Measurements from ENCODE around the gene RPTOR.
A peak's percentile ranks its signal among the peaks of the same experiment; 100 is the strongest.

RPTOR gene

DNA sequence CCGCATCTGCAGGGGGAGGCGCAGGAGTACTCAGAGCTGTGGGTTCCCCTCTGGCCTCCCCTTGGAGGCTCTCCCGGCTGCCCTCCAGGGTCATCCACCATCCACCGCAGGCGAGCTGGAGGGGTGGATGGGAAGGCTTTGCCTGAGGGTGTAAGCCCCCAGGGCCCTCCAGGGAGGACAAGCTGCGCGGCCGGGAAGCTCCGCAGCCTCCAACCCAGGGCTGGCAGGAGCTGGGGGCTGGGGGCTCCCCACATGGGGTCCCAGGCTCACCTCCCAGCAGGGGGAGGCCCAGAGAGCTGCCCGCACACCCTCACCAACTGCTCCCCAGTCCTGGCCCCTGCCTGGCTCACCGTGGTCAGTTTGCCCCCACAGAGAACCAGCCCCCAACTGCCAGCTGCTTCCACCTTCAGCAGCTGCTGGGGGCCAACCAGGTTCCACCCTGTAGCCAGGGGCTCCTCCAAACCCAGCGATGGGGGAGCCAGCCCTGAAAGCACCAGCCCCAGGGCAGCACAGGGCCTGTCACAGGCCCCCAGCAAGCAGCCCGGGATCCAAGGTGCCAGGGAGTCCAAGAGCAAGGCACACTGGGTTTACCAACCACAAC is 427.2 kb downstream of the RPTOR start:
- no peak for DNase-seq

DNA sequence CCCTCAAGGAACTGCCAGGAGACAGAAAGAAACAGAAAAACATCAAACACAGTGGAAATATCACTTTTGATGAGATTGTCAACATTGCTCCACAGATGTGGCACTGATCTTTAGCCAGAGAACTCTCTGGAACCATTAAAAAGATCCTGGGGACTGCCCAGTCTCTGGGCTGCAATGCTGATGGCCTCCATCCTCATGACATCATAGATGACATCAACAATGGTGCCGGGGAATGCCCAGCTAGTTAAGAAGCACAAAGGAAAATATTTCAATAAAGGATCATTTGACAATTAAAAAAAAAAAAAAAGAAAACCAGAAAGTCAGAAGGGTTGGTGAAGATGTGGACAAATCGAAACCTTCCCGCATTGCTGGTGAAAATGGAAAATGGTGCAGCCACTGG is 432.1 kb downstream of the RPTOR start:
- DNase-seq = no peak

GRCh38 chr17:80977172-80977571 is 432.5 kb downstream of the RPTOR start:
- DNase-seq = no peak

DNA sequence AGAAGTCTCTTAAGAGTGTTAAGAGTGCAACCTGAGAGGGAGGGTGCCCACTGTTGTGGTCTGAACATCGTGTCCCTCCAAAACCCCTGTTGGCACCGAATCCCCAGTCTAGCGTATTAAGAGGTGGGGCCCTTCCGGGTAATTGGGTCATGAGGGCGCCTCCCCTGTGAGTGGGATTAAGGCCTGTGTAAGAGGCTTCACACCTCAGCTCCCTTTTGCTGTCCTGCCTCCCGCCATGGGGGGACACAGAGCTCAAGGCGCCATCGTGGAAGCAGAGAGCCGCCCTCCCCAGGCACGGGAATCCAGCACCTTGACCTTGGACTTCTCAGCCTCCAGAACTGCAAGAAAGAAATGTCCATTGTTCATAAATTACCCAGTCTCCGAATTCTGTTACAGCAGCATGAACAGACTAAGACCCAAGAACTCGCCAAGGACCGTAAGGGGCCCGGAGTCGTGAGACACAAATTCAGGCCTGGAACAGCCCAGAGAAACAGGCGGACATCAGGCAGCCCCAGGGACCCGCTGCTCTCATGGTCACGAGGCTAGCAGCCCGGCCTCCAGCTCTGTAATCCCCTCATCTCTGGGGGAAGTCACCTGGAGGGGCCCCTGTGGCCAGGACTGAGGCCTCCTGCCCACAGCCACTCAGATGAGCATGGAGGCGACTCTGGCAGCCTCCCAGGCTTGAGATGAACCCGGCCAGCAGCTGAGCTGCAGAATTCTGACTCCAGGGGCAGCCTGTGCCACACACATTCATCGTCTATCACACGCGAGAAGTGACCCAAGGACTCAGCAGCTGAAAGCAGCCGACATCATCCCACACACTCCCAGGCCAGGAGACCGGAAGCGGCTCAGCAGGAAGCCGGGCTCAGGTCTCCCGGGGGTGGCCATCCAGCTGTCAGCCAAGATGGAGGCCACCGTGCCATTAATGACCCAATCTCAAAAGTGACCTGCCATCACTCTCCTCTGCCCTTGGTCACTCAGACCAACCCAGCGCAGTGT is 434.2 kb downstream of the RPTOR start:
- DNase-seq = no peak

DNA sequence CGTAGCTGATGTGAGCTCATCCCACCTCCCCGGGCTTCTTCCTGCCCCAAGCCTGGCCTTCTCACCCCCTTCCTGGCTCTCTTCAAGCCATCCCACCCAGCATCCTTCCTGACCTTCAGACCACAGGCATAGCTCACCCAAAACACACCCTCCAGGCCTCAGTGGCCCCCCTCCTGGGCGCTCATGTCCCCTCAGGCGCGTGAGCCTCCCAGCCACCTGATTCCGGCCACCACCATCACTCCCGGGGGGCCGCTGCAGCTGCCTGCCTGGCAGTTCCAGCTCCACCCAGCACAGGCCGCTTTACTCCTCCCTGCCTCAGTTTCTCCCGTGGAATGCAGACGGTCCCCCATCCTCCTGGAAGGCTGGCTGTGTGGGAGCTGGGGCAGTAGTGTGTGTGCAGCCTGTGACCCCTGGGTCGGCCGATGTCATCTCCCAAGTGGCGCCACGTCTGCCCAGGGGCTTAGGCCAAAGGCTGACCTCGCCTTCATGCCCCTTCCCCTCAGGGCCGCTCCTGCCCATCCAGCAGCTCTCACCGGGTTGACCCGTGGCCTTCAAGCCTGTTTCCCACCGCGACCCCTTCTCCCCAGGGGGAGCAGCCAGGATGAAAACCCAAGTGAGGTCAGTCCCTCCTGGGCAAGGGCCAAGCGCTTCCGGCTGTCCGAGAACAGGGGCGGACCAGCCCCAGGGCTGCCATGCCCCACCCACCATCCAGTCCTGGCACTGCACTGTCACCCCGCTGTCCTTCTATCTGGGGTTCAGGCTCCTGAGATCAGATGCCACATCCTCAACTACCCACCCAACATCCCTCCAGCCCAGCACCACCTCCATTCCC is 435.1 kb downstream of the RPTOR start:
- no peak for DNase-seq

DNA sequence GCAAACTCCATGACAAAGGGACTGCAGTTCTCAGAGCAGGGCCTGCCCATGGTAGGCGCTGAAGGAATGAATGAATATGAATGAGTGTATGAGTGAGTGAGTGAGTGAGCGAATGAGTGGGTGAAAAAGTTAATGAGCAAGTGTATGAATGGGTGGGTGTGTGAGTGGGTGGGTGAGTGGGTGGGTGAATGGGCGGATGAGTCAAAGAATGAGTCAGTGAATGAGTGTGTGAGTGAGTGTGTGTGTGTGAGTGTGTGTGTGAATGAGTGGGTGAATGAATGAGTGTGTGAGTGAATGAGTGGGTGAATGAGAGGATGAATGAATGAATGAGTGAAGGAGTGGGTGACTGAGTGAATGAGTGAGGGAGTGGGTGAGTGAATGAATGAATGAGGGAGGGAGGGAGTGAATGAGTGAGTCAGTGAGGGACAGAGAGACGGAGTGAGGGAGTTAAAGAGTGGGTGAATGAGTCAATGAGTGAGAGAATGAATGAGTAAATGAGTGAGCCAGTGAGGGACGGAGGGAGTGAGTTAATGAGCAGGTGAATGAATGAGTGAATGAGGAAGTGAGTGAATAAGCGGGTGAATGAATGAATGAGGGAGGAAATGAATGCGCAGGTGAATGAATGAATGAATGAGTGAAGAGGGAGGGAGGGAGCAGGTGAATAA is 435.9 kb downstream of the RPTOR start:
- DNase-seq = no peak

DNA sequence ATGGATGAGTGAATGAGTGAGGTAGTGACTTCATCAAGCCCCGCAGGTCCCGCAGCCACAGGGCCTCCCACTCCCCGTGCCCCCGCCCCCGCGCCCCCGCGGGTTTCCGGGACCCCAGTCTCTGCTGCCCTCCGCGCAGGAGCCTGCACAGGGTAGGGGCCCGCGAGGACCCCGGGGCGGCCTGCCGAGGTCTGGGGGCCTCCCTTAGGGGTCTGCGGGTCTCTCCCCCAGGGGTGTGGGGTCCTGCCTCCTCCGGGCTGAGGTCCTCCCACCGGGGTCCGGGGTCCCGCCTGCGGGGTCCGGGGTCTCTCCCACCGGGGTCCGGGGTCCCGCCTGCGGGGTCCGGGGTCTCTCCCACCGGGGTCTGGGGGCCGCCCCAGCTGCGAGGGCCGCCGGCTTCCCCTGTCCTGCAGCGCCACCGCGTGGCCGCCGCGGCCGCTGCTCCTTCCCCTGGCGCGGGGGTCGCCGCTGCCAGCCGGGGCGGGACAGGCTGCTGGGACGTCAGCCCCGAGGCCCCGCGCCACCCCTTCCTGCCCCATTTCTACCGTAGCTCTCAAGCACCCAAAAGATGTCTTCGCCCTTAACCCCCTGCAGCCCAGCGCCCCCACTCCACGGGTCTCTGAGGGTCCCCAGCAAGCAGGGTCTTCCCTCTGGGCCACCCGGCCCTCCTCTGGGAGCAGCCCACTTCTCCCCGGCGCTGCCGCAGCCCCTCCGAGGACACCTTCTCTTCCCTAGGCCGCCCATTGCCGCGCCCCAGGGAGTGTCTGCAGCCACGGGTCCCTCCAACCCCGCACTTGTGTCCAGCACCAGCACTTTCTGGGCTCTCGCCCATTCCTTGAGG is 436.6 kb downstream of the RPTOR start:
- DNase-seq = no peak

DNA sequence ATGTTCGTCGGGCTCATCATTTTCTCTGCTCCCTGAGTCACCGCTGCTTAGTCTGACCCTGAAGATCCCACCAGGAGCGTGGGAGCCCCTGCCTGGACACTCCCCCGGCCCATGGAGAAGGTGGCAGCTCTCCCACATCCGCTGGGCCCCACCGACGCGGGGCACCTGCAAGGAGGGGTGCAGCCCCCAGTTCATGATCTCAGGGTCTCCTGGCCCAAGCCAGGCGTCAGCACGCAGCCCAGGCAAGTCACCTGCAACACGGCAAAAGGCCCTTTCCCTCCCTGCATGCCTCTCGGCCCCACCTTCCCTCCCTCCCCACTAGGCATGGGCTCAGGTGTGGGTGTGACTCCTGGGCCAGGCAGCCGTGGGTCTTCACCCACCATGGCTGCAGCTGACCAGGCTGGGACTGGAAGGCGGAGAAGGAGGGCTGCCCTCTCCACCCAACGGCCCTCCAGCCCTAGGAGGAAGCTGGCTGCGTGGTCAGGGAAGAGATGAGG is 437.3 kb downstream of the RPTOR start:
- no peak for DNase-seq

GRCh38 chr17:80982426-80982974 is 437.9 kb downstream of the RPTOR start:
- DNase-seq = no peak

GRCh38 chr17:80983545-80983944 is 438.9 kb downstream of the RPTOR start:
- no peak for DNase-seq

DNA sequence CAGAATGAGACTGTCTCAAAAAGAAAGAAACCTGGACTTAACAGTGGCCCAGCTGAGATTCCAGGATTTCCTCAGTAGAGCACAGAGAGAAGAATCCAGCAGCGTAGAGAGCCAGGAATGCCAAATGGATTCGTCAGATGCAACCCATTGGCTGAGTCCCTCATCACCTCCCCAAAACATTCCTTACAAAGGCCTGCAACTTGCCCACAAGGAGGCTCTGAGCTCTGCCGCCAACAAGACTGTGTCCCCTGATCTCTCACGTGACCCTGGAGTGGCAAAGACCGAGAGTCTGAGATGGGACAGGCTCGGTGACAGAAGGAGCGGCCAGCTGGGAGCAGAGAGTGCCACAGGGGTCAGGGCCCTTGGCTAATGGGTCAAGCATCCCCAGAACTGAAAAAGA is 440.1 kb downstream of the RPTOR start:
- peak; percentile 70 for DNase-seq

DNA sequence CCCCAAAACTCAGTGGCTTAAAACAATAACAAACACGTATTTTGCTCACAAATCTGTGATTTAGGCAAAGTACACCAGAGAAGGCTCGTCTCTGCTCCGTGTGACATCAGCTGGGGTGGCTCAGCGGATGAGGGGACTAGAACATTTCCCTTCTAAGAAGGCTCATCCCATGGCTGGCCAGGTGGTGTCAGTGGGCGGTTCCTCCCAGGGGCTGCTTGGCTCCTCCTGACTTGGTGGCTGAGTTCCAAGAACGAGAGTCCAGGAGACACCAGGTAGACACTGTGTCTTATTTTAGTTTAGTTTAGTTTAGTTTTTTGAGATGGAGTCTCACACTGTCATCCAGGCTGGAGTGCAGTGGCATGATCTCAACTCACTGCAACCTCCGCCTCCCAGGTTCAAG is 441.4 kb downstream of the RPTOR start:
- no peak for DNase-seq

DNA sequence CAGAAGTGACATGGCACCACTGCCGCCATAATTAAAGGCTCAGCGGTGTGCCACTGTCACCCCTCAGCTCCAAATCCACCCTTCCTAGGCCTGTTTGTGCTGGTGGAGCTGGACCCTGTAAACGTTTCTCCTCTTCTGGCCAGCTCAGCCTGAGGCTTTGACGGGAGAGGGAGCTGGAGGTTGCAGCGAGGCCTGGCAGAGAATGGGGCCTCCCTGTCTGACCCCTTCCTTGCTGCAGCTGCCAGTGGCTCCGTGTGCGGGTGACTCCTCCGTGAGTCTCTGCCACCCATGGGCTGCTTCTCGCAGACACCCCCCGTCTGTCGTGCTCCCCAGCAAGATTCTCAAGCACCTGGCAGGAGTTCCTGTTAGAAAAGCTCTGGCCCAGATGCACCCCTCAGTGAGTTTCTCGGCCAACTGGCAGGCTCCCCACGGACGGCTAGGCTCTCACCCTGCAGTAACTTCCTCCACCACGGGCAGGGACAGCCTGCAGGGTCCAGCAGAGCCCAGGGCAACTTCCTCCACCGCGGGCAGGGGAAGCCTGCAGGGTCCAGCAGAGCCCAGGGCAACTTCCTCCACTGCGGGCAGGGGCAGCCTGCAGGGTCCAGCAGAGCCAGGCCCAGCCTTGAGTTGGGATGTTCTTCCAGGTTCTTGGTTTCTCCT is 442.3 kb downstream of the RPTOR start:
- no peak for DNase-seq

GRCh38 chr17:80987941-80988461 is 443.4 kb downstream of the RPTOR start:
- DNase-seq = no peak

DNA sequence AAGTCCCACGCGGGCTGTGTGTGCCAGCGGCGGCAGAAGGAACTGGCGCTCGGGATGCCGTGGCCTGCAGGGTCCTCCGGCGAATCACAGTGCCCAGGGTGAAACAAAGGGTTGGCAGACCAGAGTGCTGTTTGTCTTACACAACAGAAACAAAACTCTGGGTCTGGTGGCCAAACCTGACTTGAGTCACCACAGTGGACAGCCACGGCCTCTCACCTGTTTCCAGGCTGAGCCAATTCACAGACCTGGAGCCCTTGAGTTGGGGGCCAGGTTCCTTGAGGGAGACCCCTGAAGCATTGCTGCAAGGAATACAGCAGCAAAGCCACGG is 444.9 kb downstream of the RPTOR start:
- no peak for DNase-seq

DNA sequence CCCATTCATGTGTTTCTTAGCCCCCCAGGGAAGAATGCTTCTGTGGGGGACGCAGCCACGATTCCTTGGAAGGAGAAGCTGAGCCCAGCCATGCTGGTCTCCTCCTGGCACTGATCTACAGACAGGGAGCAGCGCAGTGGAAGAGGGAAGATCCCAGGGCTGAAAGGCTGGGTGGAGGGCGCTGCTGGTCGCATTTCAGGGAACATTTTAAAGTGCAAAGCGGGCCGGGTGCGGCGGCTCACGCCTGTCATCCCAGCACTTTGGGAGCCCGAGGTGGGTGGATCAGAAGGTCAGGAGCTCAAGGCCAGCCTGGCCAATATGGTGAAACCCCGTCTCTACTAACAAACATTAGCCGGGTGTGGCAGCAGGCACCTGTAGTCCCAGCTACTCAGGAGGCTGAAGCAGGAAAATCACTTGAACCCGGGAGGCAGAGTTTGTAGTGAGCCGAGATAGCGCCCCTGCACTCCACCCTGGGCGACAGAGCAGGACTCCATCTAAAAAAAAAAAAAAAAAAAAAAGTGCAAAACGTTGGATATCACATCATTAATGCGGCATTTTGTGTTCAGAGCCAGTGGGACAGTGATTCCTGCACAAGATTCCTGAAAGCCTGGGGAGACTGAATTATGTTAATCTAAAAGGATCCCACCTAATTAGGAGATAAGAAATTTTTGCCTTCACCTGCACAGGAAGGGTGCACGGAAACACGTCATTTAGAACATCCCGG is 446.4 kb downstream of the RPTOR start:
- no peak for DNase-seq

DNA sequence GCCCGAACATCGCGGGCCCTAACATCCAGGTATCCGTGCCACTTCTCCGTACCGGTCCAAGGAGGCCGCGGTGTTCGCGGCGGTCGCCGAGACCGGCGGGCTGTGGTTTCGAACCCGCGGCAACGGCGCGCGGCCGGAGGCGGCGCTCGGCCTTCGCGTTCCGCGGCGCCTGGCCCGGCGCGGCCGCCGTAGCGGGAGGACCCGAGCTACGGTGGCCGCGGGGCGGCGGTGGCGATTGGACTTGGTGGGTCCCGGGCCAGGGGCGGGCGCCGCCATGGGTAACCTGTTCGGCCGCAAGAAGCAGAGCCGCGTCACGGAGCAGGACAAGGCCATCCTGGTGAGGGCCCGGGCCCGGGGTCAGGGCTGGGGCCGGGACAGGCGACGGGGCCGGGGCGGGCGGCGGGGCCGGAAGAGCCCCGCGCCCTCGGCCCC is 447.0 kb downstream of the RPTOR start, which contains the start of gene CHMP6:
Gene CHMP6 (plus strand): TSS at position 197 of the 432 bp plus-strand sequence. CDS start 78 bp downstream, at position 275.
- DNase-seq = peak; percentile 21

GRCh38 chr17:80992077-80992947 is 447.7 kb downstream of the RPTOR start:
- no peak for DNase-seq

All from amniotic stem cell (primary cell).